NB4 (cell line): ENCODE data around the gene RFFL.

Experiments used
- DNase-seq: peaks from one replicate; pipeline ENCODE4 v3.0.0; 2010; ENCODE audit warnings: low read depth
- H3K4me3 ChIP-seq: one replicate; pipeline ENCODE4 v1.5.1; 2011; ENCODE audit warnings: mild to moderate bottlenecking, low read depth, low read length, moderate library complexity
- MYC ChIP-seq: IDR thresholded peaks from 2 replicates; pipeline ENCODE4 v1.6.1; 2011; ENCODE audit warnings: low read depth, low read length
- POLR2A ChIP-seq: IDR thresholded peaks from 2 replicates; pipeline ENCODE4 v1.6.1; 2011; ENCODE audit warnings: mild to moderate bottlenecking; ENCODE audit not compliant: insufficient read length; ENCODE audit errors: extremely low read depth
- TF ChIP-seq, protein P1 (sequence below): IDR thresholded peaks from 2 replicates; pipeline ENCODE4 v1.6.1; 2011; ENCODE audit warnings: low read depth, low read length
- TF ChIP-seq, protein P2 (sequence below): IDR thresholded peaks from one replicate; pipeline ENCODE4 v1.5.1; 2012; ENCODE audit warnings: low read depth, low read length

Gene RFFL

DNA sequence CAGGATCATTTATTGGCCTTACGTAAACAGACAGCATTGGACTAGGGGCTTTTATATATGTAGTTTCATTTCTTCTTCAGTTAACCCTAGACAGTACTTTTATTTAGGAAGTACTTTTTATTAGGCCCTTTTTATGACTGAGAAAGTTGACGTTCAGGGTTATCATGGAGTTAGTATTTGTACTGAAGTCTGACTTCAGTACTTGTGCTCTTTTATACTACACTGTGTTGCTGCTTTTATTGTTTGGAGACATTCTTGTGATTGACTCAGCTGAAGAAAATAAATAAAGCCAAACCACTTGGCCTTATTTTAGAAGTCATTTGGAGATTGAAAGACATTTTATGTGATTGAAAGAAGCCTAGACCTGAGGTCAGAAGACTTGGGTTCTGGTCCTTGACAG lies 76.3 kb downstream of the RFFL start:
- TF ChIP-seq, protein P1, sequence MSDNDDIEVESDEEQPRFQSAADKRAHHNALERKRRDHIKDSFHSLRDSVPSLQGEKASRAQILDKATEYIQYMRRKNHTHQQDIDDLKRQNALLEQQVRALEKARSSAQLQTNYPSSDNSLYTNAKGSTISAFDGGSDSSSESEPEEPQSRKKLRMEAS: no peak
- TF ChIP-seq, protein P2, sequence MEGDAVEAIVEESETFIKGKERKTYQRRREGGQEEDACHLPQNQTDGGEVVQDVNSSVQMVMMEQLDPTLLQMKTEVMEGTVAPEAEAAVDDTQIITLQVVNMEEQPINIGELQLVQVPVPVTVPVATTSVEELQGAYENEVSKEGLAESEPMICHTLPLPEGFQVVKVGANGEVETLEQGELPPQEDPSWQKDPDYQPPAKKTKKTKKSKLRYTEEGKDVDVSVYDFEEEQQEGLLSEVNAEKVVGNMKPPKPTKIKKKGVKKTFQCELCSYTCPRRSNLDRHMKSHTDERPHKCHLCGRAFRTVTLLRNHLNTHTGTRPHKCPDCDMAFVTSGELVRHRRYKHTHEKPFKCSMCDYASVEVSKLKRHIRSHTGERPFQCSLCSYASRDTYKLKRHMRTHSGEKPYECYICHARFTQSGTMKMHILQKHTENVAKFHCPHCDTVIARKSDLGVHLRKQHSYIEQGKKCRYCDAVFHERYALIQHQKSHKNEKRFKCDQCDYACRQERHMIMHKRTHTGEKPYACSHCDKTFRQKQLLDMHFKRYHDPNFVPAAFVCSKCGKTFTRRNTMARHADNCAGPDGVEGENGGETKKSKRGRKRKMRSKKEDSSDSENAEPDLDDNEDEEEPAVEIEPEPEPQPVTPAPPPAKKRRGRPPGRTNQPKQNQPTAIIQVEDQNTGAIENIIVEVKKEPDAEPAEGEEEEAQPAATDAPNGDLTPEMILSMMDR: no peak
- DNase-seq: no peak
- H3K4me3 ChIP-seq: no peak overlapping the region

DNA sequence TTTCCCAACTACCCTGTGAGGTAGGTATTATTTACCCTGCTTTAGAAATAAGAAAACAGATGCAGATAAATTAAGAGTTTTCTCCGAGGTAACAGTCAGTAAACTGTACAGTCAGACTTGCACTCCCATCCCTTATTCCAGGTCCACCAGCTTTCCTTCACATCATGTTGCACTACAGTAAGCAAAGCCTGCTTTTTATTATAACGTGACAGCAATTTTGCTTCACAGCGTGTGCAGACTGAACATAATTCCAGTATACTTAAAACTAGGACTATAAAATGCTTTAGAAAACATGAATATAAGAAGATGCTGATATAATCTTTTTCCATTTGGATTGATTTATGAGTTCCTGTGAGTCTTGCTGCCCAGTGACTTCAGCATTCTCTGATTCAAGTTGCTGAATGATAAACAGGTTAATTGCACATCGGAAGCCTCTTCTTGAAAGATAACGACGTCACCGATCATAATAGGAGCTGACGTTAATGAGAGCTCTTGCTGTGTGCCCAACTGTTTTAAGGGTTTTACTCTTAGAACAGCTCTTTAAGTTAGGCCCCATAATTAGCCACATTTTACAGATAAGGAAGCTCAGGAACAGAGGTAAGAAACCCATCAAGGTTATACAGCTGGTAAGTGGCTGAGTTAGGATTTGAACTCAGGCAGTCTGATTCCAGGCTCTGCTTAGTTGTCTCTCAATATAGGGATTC lies 81.8 kb downstream of the RFFL start:
- peak overlapping the region; percentile 78 for H3K4me3 ChIP-seq
- peak; percentile 30 for DNase-seq
- TF ChIP-seq, protein P1: no peak
- TF ChIP-seq MYC (no peak), POLR2A (no peak)
- TF ChIP-seq, protein P2: no peak

GRCh38 chr17:34980681-34981537 lies 82.6 kb downstream of the RFFL start:
- TF ChIP-seq, protein P2: peak; percentile 46
- TF ChIP-seq MYC: peak; percentile 88
- TF ChIP-seq, protein P1: peak; percentile 82
- peak; percentile 48 for TF ChIP-seq POLR2A
- peak; percentile 96 for DNase-seq
- H3K4me3 ChIP-seq: peak overlapping the region; percentile 80

DNA sequence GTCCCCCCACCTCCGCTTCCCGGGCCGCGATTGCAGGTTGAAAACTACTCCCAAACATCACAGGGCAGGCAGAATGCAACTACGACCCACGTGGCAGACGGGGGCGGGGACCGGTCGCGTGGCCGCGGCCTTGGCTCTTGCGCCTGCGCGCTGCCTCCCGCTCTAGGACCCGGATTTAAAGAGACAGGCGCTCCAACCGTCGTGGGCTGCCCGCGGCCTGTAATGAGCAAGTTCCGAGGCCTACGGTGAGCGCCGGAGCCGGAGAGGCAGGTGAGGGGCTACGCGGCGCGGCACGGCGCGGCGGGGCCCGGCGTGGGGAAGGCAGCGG lies 83.2 kb downstream of the RFFL start, which contains the start of gene LIG3:
LIG3 (plus strand) TSS at position 160 of the 328 bp plus-strand sequence. CDS start 2,494 bp downstream, outside the sequence.
- peak; percentile 97 for DNase-seq
- peak within 1 kb of the TSS; percentile 80 for H3K4me3 ChIP-seq

DNA sequence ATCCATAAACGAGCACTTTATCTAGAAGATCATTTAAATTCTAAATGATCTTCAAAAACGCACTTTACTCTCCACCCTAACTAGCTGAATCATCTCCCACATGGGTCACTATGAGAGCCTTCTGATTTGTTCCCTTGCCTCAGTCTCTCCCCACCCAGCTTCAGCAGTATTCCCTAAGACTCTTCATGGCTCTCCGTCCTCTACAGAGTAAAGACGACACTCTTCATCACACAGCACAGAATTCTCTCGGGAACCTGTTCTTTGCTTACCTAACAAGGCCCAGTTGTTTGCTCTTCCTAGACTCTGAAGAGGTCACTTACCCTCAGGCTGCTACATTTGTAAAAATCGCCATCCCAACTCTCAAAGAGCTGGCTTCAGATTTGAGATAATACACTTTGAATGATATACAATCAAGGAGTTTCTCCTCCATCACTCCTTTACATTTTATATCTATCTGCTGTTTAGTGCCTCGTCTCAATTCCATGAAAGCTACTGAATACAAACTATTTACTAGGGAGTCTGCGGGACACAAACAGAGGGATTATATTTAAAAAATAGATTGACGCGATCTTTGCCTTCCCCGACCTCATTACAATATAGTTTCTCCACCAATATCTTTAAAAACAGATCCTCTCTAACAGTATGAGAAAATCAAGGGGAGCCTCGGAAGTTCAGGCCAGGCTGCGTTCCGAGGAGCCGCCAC lies 83.7 kb downstream of the RFFL start:
- DNase-seq: peak; percentile 62
- peak overlapping the region; percentile 80 for H3K4me3 ChIP-seq
- TF ChIP-seq POLR2A (no peak), MYC (no peak)
- TF ChIP-seq, protein P2: no peak
- TF ChIP-seq, protein P1: no peak

More for the DNA sequence above, 83.2 kb downstream of the RFFL start, which contains the start of gene LIG3:
- TF ChIP-seq, protein P1: peak; percentile 99
- TF ChIP-seq MYC (peak; percentile 100), POLR2A (peak; percentile 79)
- TF ChIP-seq, protein P2: no peak
